ENCODE measurements around the gene MRFAP1L1. TPM values are rescaled to one million over a fixed set of nuclear protein-coding genes. Genes with fewer than 3 reads are reported as not detected.

MRFAP1L1 gene
- total and polyA plus RNA-seq, 9 of the 15 experiments (the other 6 are each of a cell fraction or from before 2014, with no cell fraction given), result 37.6 to 111 (median 83.8) TPM

- TF ChIP-seq ADNP (tag; IDR thresholded peaks at IDR 0.05), result no peak
- no peak for TF ChIP-seq ZFPM2 (CRISPR knock-in tag; IDR thresholded peaks at IDR 0.05)
- TF ChIP-seq CREM (IDR thresholded peaks at IDR 0.05; ENCODE audit: low read depth), result peak; percentile 31; the same call in 1 of the 2 replicates
- no peak for TF ChIP-seq STAG1 (CRISPR knock-in tag; IDR thresholded peaks at IDR 0.05; ENCODE audit: borderline replicate concordance)
- 0 out of 2 replicates have a peak, but pooled peaks have one; percentile 54 for TF ChIP-seq ARID3B (CRISPR knock-in tag; IDR thresholded peaks at IDR 0.05; ENCODE audit: borderline replicate concordance)
- TF ChIP-seq BCOR (IDR thresholded peaks at IDR 0.05), result no peak
- 0 out of 2 replicates have a peak, but pooled peaks have one; percentile 24 for TF ChIP-seq JUN (IDR thresholded peaks at IDR 0.05; ENCODE audit: borderline replicate concordance, low read depth, low read length)
- TF ChIP-seq JUN (CRISPR knock-in tag; IDR thresholded peaks at IDR 0.05; ENCODE audit: borderline replicate concordance), result no peak
- TF ChIP-seq KLF13 (tag; IDR thresholded peaks at IDR 0.05; ENCODE audit: borderline replicate concordance, low read depth), result no peak
- TF ChIP-seq IRF2 (CRISPR knock-in tag; IDR thresholded peaks at IDR 0.05), result no peak
- peak; percentile 56 for TF ChIP-seq POLR2G (IDR thresholded peaks at IDR 0.05; ENCODE audit: low read depth, low read length)
- TF ChIP-seq HMGN3 (IDR thresholded peaks at IDR 0.05; ENCODE audit: borderline replicate concordance, extremely low read depth, insufficient read length, low read depth, low read length), result no peak
- TF ChIP-seq ZNF324 (CRISPR knock-in tag; IDR thresholded peaks at IDR 0.05), result no peak
- 0 out of 2 replicates have a peak, but pooled peaks have one; percentile 45 for TF ChIP-seq JUND (IDR thresholded peaks at IDR 0.05; ENCODE audit: borderline replicate concordance, low read depth, low read length)
- no peak; the same call in 2 of the 3 replicates for TF ChIP-seq JUND (tag; IDR thresholded peaks at IDR 0.05; ENCODE audit: borderline replicate concordance, low read depth, low read length)
- TF ChIP-seq PURB (CRISPR knock-in tag; IDR thresholded peaks at IDR 0.05; ENCODE audit: low read depth), result no peak
- TF ChIP-seq CTCFL (IDR thresholded peaks at IDR 0.05; ENCODE audit: borderline replicate concordance, insufficient read depth, low read depth, low read length, poor library complexity, severe bottlenecking), result peak; percentile 67
These were observed 28.5 kb downstream of the MRFAP1L1 start (continued) for GRCh38 chr4:6681191-6681590.
